Stimulated activated CD8-positive, alpha-beta memory T cell treated with anti-CD3 and anti-CD28 coated beads, Interleukin-4, amount 100 ng/mL, for 1 hour (primary cell): ENCODE data around the gene TMEM138.
A peak's percentile ranks its signal among the peaks of the same experiment; 100 is the strongest.

ENCODE experiments used
- DNase-seq, 2 donors: peaks; one replicate each; pipeline ENCODE4 v3.0.0-alpha.2; 2020; ENCODE audit warnings: low read depth in 2 of 2, low spot score in 1 of 2

Gene TMEM138

DNA sequence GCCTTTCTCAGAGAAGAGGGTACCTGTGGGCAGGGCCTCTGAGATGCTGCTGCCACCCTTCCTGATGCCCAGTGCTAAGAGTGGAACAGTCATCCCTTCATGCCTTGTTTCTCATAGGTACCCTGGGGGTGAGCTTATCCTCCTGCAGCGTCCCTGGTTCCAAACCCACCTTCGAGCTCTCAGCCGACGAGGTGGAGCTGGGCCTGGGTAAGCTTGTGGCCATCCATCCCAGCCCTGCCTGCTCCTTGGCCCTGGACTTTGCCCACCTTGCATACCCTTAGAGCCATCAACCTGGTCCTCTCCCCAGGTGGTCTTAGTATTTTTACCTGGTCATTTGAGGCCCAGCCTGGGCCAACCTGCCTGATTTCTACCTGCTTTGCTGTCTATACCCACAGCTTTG lies 20.5 kb upstream of the TMEM138 start:
- no peak for DNase-seq

- DNase-seq, result no peak
These were observed 19.9 kb upstream of the TMEM138 start for GRCh38 chr11:61342207-61342803.

GRCh38 chr11:61343792-61344745 lies 18.1 kb upstream of the TMEM138 start:
- DNase-seq, result no peak

DNA sequence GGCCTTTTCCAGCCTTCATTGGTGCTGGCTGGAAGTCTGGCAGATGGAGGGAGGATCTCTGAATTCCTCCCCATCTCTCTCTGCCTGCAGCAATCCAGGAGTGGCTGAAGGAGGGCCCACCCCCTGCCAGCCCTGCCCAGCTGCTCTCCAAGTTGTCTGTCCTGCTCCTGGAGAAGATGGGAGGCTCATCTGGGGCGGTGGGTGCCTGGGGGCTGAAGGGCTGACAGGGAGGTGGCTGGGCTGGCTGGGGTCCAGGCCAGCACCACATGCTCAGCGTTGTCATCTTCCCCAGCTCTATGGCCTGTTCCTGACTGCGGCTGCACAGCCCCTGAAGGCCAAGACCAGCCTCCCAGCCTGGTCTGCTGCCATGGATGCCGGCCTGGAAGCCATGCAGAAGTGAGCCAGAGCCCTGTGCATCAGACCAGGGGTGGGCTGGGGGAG lies 17.0 kb upstream of the TMEM138 start:
- no peak for DNase-seq

GRCh38 chr11:61345954-61346843 lies 16.0 kb upstream of the TMEM138 start:
- no peak for DNase-seq

DNA sequence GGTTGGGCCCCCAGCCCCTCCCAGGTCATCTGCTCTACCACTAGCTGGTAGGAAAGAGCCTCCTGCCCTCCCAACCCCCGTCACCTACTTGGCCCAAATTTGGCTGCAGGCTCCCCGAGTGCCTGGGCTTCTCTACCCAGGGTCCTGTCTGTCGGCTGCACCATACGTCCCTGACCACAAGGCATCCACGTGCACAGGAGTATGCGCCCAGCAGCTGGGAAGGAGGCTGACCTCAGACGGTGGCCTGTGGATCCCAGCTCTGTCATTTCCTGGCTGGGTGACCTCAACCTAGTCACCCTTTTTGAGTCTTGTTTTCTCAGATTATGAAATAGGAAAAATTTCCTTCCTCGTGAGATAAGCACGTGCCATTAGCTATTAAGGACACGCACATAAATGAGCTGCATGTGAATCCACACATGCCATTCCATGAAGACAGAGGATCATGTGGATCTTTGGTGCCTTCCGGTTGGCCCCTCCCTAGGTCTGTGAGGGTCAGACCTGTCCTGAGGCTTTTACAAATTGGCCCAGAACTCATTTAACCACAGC lies 14.2 kb upstream of the TMEM138 start:
- DNase-seq, result no peak

GRCh38 chr11:61349189-61349751 lies 12.9 kb upstream of the TMEM138 start:
- no peak for DNase-seq

GRCh38 chr11:61349916-61350315 lies 12.3 kb upstream of the TMEM138 start:
- no peak for DNase-seq

- no peak for DNase-seq
These were observed 11.8 kb upstream of the TMEM138 start for GRCh38 chr11:61350336-61350735.

DNA sequence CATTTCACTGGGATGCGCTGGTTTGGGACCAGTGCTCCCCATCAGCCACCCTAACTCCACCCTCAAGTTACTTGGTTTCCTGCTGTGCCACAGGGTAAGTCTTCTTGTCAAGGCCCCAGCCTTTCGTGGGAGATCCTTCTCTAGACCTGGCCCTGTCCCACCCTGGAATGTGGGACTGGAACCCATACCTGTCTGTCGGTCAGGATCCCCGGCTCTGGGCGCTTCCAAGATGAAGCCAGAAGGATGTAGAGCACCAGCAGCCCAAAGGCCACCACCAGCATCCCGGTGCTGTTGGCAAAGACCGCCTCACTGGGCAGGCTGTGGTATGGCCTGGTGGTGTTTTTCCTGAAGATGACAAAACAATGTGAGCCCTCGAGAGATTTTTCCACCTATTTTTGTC lies 11.4 kb upstream of the TMEM138 start:
- no peak for DNase-seq

- no peak for DNase-seq
These were observed 10.1 kb upstream of the TMEM138 start for GRCh38 chr11:61352038-61352437.

GRCh38 chr11:61353131-61354067 lies 8.8 kb upstream of the TMEM138 start:
- no peak for DNase-seq

GRCh38 chr11:61354208-61354607 lies 8.0 kb upstream of the TMEM138 start:
- DNase-seq, result no peak

GRCh38 chr11:61356706-61357105 lies 5.5 kb upstream of the TMEM138 start:
- DNase-seq, result no peak

DNA sequence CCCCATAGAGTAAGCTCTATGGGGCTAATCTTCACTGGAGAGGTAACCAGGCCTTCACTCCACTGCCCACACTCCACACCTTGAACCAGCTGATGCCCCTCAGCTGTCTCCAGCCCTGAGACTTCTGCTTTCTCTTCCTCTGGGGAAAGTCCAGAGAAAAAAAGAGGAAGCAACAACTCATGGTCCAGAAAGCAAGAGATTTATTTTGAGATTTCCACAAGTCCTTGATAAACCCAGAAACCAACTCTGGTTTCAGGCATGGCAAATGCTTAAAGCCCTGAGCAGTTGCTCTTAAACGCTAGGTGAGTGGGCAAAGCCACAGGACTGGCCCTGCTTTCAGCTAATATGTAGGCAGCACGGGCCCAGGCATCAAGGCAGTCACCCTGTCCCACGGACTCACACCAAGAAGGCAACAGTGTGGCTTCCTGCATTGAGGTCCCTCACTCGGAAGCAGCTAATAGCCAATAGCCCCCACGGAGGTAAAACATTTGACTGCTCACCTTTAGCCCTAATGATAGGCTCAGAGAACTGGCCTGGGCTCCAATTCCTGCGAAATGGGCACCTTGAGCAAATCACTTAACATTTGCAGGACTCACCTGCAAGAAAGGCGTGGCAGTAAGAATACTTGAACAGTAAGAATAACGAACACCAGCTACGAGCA lies 4.8 kb upstream of the TMEM138 start:
- no peak for DNase-seq

DNA sequence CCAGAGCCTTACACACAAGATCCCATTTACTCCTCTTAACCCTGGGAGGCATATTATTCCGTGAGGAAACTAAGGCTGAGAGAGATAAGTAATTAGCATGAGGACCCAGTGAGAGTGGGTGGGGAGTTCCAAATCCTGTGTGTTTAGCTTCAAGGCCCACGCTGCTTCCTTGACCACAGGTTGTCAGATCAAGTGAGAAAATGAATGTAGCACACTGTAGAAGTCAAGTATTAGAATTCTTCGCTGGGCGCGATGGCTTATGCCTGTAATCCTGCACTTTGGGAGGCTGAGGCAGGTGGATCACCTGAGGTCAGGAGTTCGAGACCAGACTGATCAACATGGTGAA lies 4.3 kb upstream of the TMEM138 start:
- DNase-seq, result no peak

DNA sequence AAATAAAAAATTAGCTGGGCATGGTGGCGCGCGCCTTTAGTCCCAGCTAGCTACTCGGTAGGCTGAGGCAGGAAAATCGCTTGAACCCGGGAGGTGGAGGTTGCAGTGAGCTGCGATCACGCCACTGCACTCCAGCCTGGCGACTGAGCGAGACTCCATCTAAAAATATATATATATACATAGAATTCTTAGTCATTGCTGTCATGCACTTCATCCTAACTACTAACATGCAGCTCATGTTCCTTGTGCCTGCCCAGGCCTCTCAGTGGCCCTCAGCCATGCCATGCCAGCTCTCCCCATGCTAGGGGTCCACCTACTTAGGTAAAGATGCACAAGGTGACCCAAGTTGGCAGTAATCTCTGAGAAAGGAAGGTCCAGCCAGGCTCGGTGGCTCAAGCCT lies 3.6 kb upstream of the TMEM138 start:
- no peak for DNase-seq

GRCh38 chr11:61359516-61359915 lies 2.7 kb upstream of the TMEM138 start:
- DNase-seq, result no peak

DNA sequence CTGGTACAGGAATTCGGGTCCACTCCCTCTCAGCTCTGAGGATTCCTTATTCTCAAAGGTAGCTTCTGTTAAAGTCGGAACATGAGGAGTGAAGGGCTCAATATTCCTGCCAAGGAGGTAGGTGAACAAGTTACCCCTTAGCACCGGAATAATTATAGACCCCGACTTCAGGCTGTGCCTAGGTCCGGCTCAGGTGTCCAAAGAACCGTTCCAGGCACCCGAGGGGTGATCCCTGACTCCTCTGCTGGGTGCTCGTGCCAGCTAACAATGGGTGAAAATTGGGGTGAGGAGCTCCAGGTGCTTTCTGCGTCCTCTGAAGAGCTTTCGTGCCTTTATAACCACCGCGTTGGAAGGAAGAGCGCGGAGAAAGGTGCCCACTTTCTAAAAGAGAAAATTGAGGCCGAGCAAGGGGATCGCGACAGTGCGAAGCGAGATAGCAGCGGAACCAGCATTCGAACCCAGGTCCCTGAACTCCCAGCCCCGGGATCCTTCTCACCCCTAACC lies 885 bp upstream of the TMEM138 start:
- DNase-seq, result peak in 1 of 2 donors; percentile 0
